ENCODE data around the gene DNAAF1.
"Not testable (repeated sequence)": the region's sequence is repeated elsewhere in the genome, so short reads cannot be mapped to it uniquely, and the experiment has no call there.

Gene DNAAF1

DNA sequence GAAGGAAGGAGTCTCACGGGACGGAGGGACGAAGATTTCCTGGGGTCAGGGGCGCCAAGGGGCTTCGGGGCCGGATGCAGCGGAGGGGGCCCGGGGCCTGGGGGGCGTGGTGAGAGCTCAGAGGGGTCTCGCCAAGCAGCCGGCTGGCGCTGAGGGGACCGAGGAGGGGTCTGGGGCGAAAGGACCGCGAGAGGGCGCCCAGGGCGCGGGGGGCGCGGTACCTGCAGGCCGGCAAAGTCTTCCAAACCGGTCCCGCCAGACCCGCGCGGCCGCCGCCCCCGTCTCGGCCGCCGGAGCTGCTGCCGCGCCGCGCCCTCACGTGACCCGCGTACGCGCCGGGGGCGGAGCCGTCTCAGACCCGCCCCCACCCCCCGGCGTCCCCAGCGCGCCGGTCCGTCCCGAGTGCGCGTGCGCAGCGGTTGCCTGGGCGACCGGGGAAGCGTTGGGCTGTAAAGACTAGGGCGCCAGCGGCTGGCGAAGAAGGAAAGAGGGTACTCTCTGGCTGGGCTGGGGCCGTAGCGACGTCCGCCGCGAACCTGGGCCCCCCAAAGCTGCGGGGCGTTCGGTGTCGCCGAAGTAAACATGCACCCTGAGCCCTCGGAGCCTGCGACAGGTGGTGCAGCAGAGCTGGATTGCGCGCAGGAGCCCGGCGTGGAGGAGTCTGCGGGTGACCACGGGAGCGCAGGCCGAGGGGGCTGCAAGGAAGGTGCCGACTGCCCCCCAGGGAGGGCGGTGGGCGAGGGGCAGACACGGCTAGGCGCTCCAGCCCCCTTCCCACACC, at the start of gene DNAAF1, which contains the start of gene HSDL1:
Gene DNAAF1 (plus strand): TSS at position 450 of the 781 bp plus-strand sequence. CDS start 133 bp downstream, at position 583.
Gene HSDL1 (minus strand): TSS at position 319 of the 781 bp plus-strand sequence. CDS start 13,856 bp downstream, outside the sequence.
- peak; percentile 93 for DNase-seq (ENCODE audit: low read depth)

DNA sequence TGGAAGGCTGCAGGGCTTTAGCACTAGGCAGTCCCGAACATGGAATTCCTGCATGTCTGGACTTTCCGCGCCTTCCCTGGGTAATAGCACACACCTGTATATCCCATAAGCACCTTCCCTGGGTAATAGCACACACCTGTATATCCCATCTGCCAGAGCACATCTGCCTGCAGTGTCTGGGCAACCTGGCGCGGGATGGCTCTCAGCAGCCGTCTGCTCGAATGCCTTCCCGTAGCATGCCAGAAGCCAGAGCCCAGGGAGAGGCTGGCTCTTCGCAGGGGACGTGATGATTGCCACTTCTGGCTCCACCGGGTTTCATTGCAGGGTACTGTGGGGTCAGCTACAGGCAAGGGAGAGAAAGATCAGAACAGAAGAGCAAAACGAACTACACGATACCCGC, 49.6 kb upstream of the DNAAF1 start:
- no peak for DNase-seq (ENCODE audit: low read depth)

DNA sequence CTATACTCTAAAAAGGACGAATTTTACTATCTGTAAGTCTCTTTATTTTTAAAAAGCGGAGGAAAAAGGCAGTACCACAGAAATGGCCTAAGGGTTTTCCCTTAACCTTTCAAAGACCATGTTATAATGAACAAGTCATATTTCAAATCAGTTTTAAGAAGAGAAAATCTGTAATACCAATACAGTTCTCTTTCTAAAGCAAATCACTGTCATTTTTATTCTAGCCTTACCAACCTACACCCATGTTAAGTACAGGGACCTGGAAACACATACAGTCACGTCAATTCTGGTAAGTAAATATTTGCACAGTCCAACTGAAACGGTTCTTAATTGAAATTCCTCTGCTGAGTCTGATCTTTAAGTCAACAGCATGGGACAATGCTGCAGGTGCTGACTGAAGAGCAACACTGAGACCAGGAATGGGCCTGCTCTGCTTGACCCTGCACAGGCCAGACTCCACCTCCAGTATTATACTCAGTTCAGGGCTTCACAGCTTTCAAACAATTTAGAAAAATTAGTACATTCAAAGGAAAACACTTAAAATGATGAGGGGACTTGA, 48.6 kb upstream of the DNAAF1 start:
- DNase-seq (ENCODE audit: low read depth) = no peak

DNA sequence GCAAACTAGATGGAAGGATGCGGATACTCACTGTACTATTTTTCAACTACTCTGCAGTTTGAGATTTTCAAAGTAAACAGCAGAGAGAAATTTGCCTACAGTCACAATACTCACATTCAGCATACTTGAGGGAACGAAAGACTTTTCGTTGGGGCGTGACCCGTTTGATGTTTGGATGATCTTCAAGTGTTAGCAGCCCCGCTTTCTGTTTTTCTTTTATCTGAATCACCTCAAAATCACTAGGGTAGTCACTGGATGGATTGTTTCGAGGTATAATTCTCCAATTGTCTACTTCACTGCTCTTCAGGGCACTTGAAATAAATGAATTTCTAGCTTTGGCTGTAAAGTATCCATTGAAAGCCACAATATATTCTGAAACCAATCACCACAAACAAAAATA, 46.2 kb upstream of the DNAAF1 start:
- DNase-seq (ENCODE audit: low read depth) = no peak

GRCh38 chr16:84103678-84104077, 41.4 kb upstream of the DNAAF1 start:
- no peak for DNase-seq (ENCODE audit: low read depth)

DNA sequence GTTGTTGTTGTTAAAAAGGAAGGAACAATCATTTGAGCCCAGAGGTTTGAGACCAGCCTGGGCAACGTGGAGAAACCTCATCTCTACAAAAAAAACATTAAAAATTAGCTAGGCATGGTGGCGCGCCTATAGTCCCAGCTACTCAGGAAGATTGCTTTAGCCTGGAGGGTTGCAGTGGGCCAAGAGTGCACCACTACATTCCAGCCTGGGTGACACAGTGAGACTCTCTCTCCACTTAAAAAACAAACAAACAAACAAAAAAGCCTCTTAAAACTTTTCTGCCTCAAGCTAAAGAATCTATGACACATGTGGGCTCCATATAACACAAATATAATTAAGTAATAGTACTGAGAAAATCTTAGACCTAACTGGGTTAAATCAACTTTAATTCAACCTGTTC, 40.9 kb upstream of the DNAAF1 start:
- DNase-seq (ENCODE audit: low read depth) = no peak

- no peak for DNase-seq (ENCODE audit: low read depth)
Observed at GRCh38 chr16:84105301-84105815, 39.8 kb upstream of the DNAAF1 start.

DNA sequence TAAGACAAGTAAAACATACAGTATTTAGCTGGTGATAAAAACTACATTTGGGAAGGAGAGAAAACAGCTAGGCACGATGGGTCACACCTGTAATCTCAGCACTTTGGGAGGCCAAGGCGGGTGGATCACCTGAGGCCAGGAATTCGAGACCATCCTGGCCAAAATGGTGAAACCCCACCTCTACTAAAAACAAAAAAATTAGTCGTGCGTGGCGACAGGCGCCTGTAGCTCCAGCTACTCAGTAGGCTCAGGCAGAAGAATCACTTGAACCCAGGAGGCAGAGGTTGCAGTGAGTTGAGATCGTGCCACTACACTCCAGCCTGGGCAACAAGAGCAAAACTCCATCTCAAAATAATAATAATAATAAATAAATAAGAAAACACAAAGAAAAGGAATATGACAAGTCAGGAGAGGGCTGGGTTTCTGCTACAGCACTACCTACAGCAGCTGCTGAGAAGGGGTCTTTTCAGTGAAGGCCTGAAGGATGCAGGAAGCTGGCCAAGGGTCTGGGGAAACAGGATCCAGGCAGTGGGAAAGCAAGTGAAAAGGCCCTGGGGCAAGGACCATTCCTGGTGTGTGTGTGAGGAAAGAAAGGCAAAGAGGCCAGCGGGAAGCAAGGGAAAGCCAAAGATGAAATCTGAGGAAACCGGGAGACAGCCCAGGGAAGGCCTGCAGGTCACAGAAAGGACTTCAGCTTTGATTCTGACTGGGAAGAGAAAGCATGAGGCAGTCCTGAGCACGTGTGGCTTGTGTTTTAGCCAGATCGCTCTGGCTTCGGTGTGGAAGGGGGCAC, 39.0 kb upstream of the DNAAF1 start:
- DNase-seq (ENCODE audit: low read depth) = no peak

DNA sequence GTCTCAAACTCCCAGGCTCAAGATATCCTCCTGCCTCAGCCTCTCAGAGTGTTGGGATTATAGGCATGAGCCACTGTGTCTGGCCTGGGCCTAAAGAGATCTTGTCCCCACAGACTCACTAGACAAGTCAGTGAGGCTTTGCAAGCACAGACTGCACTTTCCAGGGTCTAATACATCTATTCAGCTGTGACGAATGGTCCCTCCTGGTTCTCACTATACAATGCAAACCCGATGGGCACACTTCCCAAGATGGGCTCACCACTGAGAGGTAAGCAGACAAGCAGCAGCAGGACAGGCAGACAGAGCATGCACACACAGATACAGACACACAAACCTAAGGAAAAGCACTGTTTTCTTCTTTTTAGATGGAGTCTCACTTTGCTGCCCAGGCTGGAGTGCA, 37.2 kb upstream of the DNAAF1 start:
- DNase-seq (ENCODE audit: low read depth) = no peak

GRCh38 chr16:84109598-84110335, 35.3 kb upstream of the DNAAF1 start:
- DNase-seq (ENCODE audit: low read depth) = no peak

DNA sequence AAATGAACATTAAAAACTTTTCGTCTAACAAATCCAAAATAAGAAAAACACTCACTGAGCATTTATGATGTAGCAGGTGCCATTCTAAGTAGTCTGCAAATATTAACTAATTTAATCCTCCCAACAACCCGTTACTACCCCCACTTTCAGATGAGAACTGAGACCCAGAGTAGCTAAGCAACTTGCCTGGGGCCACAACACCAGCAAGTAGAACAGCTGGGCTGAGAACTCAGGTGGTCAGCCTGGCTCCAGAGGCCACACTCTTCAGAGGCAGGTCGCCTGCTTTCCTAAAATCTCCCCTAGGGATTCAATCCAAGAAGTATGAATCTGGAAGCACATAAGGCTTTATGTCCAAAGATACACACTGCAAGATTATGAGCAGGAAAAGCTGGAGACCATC, 34.6 kb upstream of the DNAAF1 start:
- DNase-seq (ENCODE audit: low read depth) = no peak

DNA sequence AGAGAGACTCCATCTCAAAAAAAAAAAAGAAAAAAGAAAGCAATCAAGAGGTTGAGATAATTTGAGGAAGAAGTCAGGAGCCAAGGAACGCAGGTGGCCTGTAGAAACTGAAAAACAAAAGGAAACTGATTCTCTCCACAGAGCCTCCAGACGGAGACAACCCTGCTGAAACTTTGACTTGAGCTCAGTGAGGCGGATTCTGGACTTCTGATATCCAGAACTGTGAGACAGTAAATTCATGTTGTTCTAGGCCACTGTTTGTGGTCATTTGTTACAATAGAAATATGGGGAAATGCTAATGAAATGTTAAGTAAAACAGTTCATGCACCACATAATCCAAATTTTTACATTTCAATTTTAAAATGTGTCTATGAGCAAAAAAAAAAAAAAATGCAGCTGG, 33.6 kb upstream of the DNAAF1 start:
- no peak for DNase-seq (ENCODE audit: low read depth)

- DNase-seq (ENCODE audit: low read depth) = not testable (repeated sequence)
Observed at GRCh38 chr16:84111949-84112348, 33.2 kb upstream of the DNAAF1 start.

- DNase-seq (ENCODE audit: low read depth) = no peak
Observed at GRCh38 chr16:84115919-84116719, 29.0 kb upstream of the DNAAF1 start.

DNA sequence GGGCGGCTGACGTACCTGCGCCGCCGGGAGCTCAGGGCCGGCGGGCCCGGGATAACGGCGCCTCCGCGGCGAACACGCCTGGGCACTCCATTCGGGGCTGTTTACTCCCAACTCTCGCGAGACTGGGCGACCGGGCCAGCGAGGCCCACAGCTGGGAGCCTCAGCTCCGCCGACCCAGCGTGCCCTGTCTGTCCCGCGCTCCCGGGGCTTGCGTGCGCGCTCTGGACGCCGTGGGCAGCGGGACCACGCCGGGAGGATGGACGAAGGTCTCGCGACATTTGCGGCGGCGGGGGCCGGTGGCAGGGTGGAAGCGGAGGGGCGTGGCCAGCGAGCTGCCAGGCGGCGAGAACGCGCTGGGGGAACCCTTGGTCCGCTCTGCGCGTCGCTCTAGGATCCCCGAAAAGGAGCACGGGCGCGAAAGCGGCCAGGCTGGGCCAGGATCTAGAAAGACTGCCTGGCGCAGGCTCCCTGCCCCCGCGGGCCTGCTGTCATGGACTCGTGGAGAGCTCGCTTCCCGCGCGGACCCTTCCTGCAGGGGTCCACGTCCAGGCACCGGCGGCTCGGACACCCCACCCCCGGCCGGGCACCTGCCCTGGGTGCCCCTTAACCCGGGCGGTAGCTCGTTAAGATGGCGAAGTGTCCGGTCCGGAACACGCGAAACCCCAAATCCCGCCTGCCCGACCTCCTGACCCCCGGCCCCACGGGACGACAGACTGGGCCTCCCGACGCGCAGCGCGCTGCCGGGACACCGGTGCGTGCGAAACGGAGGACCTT, 28.2 kb upstream of the DNAAF1 start, which contains the start of gene MBTPS1:
Gene MBTPS1 (minus strand): TSS at position 223 of the 774 bp plus-strand sequence. CDS start 15,159 bp downstream, outside the sequence.
- DNase-seq (ENCODE audit: low read depth) = peak; percentile 98

- DNase-seq (ENCODE audit: low read depth) = peak; percentile 16
Observed at GRCh38 chr16:84117494-84117843, 27.6 kb upstream of the DNAAF1 start.

DNA sequence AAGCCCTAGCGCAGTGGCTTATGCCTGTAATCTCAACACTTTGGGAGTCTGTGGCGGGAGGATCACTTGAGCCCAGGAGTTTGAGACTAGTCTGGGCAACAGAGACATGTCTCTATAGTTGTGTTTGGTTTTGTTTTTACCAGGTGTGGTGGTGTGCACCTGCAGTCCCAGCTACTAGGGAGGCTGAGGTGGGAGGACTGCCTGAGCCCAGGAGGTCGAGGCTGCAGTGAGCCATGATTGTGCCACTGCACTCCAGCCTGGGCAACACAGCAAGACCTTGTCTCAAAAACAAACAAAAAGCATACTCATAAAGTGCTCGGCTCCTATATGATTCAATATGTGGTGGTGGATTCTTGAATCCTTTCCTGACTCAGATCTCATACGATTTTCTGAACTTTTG, 26.8 kb upstream of the DNAAF1 start:
- DNase-seq (ENCODE audit: low read depth) = not testable (repeated sequence)

DNA sequence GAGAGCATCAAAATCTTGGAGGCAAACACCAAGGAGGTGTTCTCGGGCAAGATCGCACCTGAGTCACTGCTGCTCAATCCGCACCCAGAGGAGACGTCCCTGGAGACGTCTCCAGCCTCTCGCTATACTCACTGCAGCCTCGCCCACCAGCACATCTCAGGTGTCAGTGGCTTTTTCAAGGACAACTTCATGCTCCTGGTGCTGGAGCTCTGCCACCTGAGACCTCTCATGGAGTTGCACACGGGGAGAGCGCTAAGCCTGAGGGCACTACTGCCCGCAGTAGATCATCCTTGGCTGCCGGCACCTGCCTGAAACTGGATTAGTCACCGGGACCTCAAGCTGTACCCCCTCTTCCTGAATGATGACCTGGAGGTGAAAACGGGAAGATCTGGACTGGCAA, 25.7 kb upstream of the DNAAF1 start:
- no peak for DNase-seq (ENCODE audit: low read depth)

DNA sequence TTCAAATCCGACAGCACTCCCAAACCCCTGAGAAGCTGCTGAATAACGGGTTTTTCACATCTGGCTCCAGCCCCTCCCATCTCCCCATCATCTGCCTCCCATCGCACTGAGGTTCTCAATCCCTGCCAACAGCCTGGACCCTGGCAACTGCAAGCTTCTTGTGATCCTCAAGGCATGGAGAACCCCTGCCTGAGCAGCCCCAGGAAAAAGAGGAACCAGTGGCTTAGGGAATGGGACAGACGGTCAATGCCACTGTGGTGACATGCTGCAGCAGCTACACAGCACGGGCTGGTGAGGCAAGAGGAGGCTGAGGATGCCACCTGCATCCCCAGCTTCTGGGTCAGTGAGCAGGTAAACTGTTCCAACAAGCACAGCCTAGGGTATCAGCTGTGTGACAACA, 25.1 kb upstream of the DNAAF1 start:
- DNase-seq (ENCODE audit: low read depth) = no peak

DNA sequence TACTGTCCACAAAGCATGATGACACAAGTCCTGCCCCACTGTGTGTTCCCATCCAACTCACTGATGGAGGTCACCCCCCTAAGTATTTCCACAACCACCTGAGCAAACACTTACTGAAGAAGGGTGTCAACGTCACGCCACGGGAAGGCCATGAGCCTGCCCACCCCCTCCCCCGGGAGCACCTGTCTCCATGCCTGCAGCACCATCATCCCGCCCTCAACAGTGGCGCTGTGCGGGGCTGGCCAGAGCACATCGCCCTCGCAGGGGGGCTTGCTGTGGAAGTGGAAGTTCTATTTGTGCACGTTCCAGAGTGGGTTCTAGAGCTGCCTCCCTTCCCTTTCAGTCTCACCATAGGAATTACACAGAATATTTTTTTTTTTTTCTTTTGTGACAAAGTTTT, 24.1 kb upstream of the DNAAF1 start:
- no peak for DNase-seq (ENCODE audit: low read depth)

Data from stimulated activated CD8-positive, alpha-beta memory T cell treated with anti-CD3 and anti-CD28 coated beads, Interleukin-12 subunit alpha, Interleukin-12 subunit beta, amount 100 ng/mL, for 4 hours (primary cell).